PC-3 (cell line): Measurements from ENCODE around the gene TPGS2.

Experiments
- EZH2 ChIP-seq: fragments of 300-600 bp; sonication (generic); IDR thresholded peaks from one replicate; pipeline ENCODE4 v1.6.1; 2017; ENCODE audit warnings: antibody characterized with exemption, mild to moderate bottlenecking, low read length; ENCODE audit not compliant: unreplicated experiment
- TF ChIP-seq, protein P1 (sequence below): fragments of 300-600 bp; sonication (generic); conservative IDR thresholded peaks from 2 replicates; pipeline ENCODE4 v1.5.1; 2017; ENCODE audit warnings: antibody characterized with exemption, low read depth, mild to moderate bottlenecking, low read length

DNA sequence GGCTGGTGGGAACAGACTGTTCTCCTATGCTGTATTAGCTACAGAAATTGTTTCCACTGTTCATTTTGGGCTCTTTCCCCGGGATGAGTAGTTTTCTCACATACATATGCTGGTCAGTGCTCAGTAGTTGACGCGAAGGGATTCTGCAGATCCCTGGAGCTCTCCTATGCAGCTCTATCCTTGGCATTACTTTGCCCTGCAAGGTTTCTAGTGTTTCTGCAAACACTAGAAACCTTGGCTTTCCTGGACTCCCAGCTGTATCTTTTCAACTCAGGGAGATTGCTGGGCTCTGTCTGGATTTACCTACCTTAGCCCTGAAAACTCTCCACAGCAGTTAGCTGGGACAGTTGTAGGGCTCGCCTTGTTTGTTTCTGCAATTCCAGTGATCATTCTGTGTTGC lies 11.0 kb upstream of the TPGS2 start:
- no peak for TF ChIP-seq EZH2
- TF ChIP-seq, protein P1, sequence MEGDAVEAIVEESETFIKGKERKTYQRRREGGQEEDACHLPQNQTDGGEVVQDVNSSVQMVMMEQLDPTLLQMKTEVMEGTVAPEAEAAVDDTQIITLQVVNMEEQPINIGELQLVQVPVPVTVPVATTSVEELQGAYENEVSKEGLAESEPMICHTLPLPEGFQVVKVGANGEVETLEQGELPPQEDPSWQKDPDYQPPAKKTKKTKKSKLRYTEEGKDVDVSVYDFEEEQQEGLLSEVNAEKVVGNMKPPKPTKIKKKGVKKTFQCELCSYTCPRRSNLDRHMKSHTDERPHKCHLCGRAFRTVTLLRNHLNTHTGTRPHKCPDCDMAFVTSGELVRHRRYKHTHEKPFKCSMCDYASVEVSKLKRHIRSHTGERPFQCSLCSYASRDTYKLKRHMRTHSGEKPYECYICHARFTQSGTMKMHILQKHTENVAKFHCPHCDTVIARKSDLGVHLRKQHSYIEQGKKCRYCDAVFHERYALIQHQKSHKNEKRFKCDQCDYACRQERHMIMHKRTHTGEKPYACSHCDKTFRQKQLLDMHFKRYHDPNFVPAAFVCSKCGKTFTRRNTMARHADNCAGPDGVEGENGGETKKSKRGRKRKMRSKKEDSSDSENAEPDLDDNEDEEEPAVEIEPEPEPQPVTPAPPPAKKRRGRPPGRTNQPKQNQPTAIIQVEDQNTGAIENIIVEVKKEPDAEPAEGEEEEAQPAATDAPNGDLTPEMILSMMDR = no peak
